ENCODE results near the gene IL34.

IL34 gene

DNA sequence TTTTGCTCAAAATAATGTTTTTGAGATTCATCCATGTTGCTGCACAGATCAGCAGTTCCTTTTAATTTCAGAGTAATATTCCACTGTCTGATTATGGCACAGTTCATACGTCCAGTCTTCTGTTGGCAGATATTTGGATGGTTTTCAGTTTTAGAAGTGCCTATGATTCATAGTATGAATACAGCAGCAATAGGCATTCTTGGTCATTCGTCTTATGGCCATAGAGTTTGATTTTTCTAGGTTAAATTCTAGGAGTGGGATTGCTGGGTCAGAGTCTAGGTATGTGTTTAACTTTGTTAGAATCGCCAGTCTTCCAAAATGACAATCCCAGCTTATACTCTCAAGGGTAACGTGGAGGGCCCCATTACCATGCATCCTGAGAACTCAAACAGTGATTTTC lies 11.5 kb upstream of the IL34 start:
- H3K4me3 ChIP-seq (replicated peaks; ENCODE audit: insufficient read depth, low read length), result no peak overlapping the region
- H3K27ac ChIP-seq (replicated peaks), result no peak overlapping the region
- no peaks in the 10 kb centered on the region for H3K27me3 ChIP-seq (ENCODE audit: insufficient read depth, poor library complexity, severe bottlenecking)
- TF ChIP-seq SPI1 (IDR thresholded peaks at IDR 0.05; ENCODE audit: borderline replicate concordance, low read depth) (no peak), GABPA (IDR thresholded peaks at IDR 0.05; ENCODE audit: low read depth) (no peak), REST (IDR thresholded peaks at IDR 0.05; ENCODE audit: insufficient replicate concordance, low read depth) (no peak), POLR2AphosphoS5 (IDR thresholded peaks at IDR 0.05; ENCODE audit: low read depth) (no peak)
- TF ChIP-seq, protein P1, sequence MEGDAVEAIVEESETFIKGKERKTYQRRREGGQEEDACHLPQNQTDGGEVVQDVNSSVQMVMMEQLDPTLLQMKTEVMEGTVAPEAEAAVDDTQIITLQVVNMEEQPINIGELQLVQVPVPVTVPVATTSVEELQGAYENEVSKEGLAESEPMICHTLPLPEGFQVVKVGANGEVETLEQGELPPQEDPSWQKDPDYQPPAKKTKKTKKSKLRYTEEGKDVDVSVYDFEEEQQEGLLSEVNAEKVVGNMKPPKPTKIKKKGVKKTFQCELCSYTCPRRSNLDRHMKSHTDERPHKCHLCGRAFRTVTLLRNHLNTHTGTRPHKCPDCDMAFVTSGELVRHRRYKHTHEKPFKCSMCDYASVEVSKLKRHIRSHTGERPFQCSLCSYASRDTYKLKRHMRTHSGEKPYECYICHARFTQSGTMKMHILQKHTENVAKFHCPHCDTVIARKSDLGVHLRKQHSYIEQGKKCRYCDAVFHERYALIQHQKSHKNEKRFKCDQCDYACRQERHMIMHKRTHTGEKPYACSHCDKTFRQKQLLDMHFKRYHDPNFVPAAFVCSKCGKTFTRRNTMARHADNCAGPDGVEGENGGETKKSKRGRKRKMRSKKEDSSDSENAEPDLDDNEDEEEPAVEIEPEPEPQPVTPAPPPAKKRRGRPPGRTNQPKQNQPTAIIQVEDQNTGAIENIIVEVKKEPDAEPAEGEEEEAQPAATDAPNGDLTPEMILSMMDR (IDR thresholded peaks at IDR 0.05; ENCODE audit: insufficient read depth, low read length), result no peak
- no peak for DNase-seq (ENCODE audit: low read depth in 1 of 2, low spot score in 1 of 2)

DNA sequence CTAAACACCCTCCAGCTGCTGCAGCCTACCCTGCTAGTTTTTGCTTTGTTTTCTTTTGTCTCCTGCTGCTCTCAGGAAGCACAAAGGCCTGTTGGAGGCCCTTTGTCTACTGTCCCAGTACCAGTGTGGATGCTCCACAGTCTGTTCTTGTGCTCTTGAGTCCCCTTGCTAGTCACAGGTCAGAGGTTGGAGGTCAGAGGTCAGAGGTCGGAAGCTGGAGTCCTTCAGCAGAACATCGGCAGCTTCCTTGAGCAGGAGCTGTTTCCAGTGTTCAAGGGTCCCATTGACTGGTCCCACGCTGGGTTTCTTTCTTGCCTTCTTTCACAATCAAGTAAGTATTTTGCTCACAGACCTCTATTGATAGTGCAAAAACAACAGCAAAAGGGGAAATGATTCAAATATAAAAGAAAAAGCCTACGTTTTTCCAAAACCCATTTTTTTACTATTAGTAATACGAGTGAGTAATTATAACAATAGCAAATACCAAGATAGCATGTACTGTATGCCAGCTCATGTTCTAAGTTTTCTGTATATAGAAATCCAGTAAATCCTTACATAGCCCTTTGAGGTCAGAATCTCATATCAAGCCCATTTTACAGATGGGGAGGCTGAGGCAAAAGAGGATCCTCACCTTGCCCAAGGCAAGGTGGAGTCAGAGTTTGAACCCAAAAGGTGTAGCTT lies 10.9 kb upstream of the IL34 start:
- TF ChIP-seq GABPA (IDR thresholded peaks at IDR 0.05; ENCODE audit: low read depth), result no peak
- no peak for TF ChIP-seq REST (IDR thresholded peaks at IDR 0.05; ENCODE audit: insufficient replicate concordance, low read depth)
- no peak for TF ChIP-seq SPI1 (IDR thresholded peaks at IDR 0.05; ENCODE audit: borderline replicate concordance, low read depth)
- TF ChIP-seq POLR2AphosphoS5 (IDR thresholded peaks at IDR 0.05; ENCODE audit: low read depth), result no peak
- TF ChIP-seq, protein P1 (IDR thresholded peaks at IDR 0.05; ENCODE audit: insufficient read depth, low read length), result no peak
- no peak overlapping the region for H3K4me3 ChIP-seq (replicated peaks; ENCODE audit: insufficient read depth, low read length)
- H3K27ac ChIP-seq (replicated peaks), result no peak overlapping the region
- DNase-seq (ENCODE audit: low read depth in 1 of 2, low spot score in 1 of 2), result no peak
- H3K27me3 ChIP-seq (ENCODE audit: insufficient read depth, poor library complexity, severe bottlenecking), result no peaks in the 10 kb centered on the region

- Histone ChIP-seq H3K27ac (replicated peaks) (no peak overlapping the region), H3K4me3 (replicated peaks; ENCODE audit: insufficient read depth, low read length) (no peak overlapping the region), H3K27me3 (ENCODE audit: insufficient read depth, poor library complexity, severe bottlenecking) (no peaks in the 10 kb centered on the region)
- no peak for DNase-seq (ENCODE audit: low read depth in 1 of 2, low spot score in 1 of 2)
- TF ChIP-seq REST (IDR thresholded peaks at IDR 0.05; ENCODE audit: insufficient replicate concordance, low read depth) (no peak), GABPA (IDR thresholded peaks at IDR 0.05; ENCODE audit: low read depth) (no peak), POLR2AphosphoS5 (IDR thresholded peaks at IDR 0.05; ENCODE audit: low read depth) (no peak), SPI1 (IDR thresholded peaks at IDR 0.05; ENCODE audit: borderline replicate concordance, low read depth) (no peak)
- TF ChIP-seq, protein P1 (IDR thresholded peaks at IDR 0.05; ENCODE audit: insufficient read depth, low read length), result no peak
Observed at GRCh38 chr16:70638814-70639792, 7.3 kb upstream of the IL34 start.

Measured in HL-60 (cell line).